ENCODE results near the gene TMEM272. TPM values are rescaled to one million over a fixed set of nuclear protein-coding genes. Genes with fewer than 3 reads are reported as not detected.

TMEM272 gene
- total and polyA plus RNA-seq, 2 donors (not counting 1 experiment from before 2014, with no cell fraction given) = not detected

DNA sequence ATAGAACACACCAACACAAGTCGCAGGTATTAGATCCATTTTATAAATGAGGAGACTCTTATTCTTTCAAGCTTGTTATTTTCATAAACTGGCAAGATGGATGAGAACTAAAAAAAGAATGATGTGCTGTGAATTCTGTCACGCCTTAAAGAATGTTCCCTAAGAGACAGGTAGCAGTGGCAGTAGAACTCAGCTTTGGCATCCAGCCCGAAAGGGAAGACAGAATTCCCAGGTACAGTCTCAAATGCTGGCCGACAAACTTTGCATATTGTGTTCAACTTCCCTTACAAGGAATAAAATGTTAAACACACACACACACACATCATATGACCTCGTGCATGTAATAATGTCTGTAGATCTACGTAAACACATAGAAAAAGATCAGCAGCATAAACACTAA is 3.2 kb downstream of the TMEM272 start:
- H3K4me3 ChIP-seq (ENCODE audit: control extremely low read depth in 1 of 5, extremely low read depth in 1 of 5, insufficient read depth in 1 of 5, low read depth in 2 of 5, low read length in 4 of 5) = no peak overlapping the region
- H3K4me1 ChIP-seq (ENCODE audit: control insufficient read depth in 2 of 2, insufficient read depth in 2 of 2, low read length in 2 of 2) = peaks cover 0 to 6% of the 10 kb centered on the region in 2 donors
- H3K4me2 ChIP-seq (replicated peaks; ENCODE audit: low read depth, low read length, poor library complexity, severe bottlenecking) = no peak overlapping the region
- H3K27ac ChIP-seq (ENCODE audit: low read length in 2 of 2) = no peak overlapping the region
- no peak for DNase-seq
- H3K36me3 ChIP-seq (replicated peaks in 1 of 2; ENCODE audit: control extremely low read depth in 1 of 2, control insufficient read depth in 1 of 2, extremely low read depth in 1 of 2, insufficient read depth in 2 of 2, low read length in 1 of 2) = no peaks in the 10 kb centered on the region
- TF ChIP-seq EZH2 (IDR thresholded peaks at IDR 0.05; ENCODE audit: borderline replicate concordance, insufficient read depth, low read depth, low read length, poor library complexity, severe bottlenecking) = no peak
- TF ChIP-seq, protein P1, sequence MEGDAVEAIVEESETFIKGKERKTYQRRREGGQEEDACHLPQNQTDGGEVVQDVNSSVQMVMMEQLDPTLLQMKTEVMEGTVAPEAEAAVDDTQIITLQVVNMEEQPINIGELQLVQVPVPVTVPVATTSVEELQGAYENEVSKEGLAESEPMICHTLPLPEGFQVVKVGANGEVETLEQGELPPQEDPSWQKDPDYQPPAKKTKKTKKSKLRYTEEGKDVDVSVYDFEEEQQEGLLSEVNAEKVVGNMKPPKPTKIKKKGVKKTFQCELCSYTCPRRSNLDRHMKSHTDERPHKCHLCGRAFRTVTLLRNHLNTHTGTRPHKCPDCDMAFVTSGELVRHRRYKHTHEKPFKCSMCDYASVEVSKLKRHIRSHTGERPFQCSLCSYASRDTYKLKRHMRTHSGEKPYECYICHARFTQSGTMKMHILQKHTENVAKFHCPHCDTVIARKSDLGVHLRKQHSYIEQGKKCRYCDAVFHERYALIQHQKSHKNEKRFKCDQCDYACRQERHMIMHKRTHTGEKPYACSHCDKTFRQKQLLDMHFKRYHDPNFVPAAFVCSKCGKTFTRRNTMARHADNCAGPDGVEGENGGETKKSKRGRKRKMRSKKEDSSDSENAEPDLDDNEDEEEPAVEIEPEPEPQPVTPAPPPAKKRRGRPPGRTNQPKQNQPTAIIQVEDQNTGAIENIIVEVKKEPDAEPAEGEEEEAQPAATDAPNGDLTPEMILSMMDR (IDR thresholded peaks at IDR 0.05) = no peak
- H3K79me2 ChIP-seq (ENCODE audit: control insufficient read depth, insufficient read depth, low read length) = no peaks in the 10 kb centered on the region
- Mint-ChIP-seq H3K27ac (no peak overlapping the region), H3K9me3 (ENCODE audit: insufficient read depth) (no peaks in the 10 kb centered on the region), H3K4me1 (peaks cover 5% of the 10 kb centered on the region), H3K4me3 (no peak overlapping the region), H3K27me3 (peaks cover 16% of the 10 kb centered on the region)
- H3K9ac ChIP-seq (ENCODE audit: low read length) = no peak overlapping the region
- intact Hi-C loops (cut with micrococcal nuclease) = no loop called here
- 80% methylated on average over 1 of the region's 6 CpGs for WGBS (ENCODE audit: insufficient coverage)
- CTCF ChIA-PET = interaction anchor here (2.4 kb wide), 1 partner anchor 26 kb away, joined by 7 read pairs; no protein-coding TSS in a partner anchor
- no peaks in the 10 kb centered on the region for H4K20me1 ChIP-seq (ENCODE audit: control insufficient read depth, insufficient read depth, low read length, poor library complexity, severe bottlenecking)
- no peaks in the 10 kb centered on the region for H3K9me3 ChIP-seq (ENCODE audit: control extremely low read depth in 1 of 3, control insufficient read depth in 2 of 3, insufficient read depth in 1 of 3, low read length in 2 of 3)
- H2AFZ ChIP-seq (ENCODE audit: insufficient read depth, low read depth, low read length, poor library complexity, severe bottlenecking) = no peak overlapping the region
- peaks cover 0 to 11% (median 0%) of the 10 kb centered on the region in 4 experiments for H3K27me3 ChIP-seq (replicated peaks in 1 of 4; ENCODE audit: control extremely low read depth in 1 of 4, control insufficient read depth in 3 of 4, insufficient read depth in 4 of 4, low read length in 3 of 4)
- POLR2A ChIA-PET = no interaction called here
- no peak for ATAC-seq (ENCODE audit: low read depth)

DNA sequence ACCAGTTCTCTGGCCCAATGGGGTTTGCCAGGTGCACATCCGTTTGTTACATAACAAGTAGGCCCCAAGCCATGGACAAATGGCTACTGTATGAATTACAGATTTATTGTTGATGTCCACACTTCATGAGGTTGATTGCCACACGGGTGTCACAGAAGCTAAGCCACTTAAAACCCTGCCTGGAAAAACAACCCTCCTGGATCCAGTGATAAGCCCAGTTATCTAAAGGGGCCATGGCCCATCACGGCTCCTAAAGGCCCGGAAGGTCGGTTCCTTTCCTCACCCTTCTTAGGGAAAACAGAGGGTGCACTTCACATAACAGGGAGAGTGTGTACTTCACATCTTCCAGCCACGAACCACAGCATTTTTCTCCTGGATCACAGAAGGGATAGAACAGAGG is 4.1 kb downstream of the TMEM272 start:
- WGBS (ENCODE audit: insufficient coverage) = 100% methylated on average over 1 of the region's 6 CpGs
- H3K79me2 ChIP-seq (ENCODE audit: control insufficient read depth, insufficient read depth, low read length) = no peaks in the 10 kb centered on the region
- H3K9me3 ChIP-seq (ENCODE audit: control extremely low read depth in 1 of 3, control insufficient read depth in 2 of 3, insufficient read depth in 1 of 3, low read length in 2 of 3) = no peaks in the 10 kb centered on the region
- no peaks in the 10 kb centered on the region for H3K36me3 ChIP-seq (replicated peaks in 1 of 2; ENCODE audit: control extremely low read depth in 1 of 2, control insufficient read depth in 1 of 2, extremely low read depth in 1 of 2, insufficient read depth in 2 of 2, low read length in 1 of 2)
- POLR2A ChIA-PET = no interaction called here
- H3K27ac Mint-ChIP-seq = no peak overlapping the region
- no peak overlapping the region for H3K27ac ChIP-seq (ENCODE audit: low read length in 2 of 2)
- H3K4me1 Mint-ChIP-seq = peaks cover 5% of the 10 kb centered on the region
- CTCF ChIA-PET = interaction anchor here (2.4 kb wide), 1 partner anchor 25 kb away, joined by 7 read pairs; no protein-coding TSS in a partner anchor
- peaks cover 16% of the 10 kb centered on the region for H3K27me3 Mint-ChIP-seq
- ATAC-seq (ENCODE audit: low read depth) (no peak), DNase-seq (no peak)
- no peak overlapping the region for H3K9ac ChIP-seq (ENCODE audit: low read length)
- H2AFZ ChIP-seq (ENCODE audit: insufficient read depth, low read depth, low read length, poor library complexity, severe bottlenecking) = no peak overlapping the region
- no peak for TF ChIP-seq EZH2 (IDR thresholded peaks at IDR 0.05; ENCODE audit: borderline replicate concordance, insufficient read depth, low read depth, low read length, poor library complexity, severe bottlenecking)
- TF ChIP-seq, protein P1 (IDR thresholded peaks at IDR 0.05) = no peak
- H3K27me3 ChIP-seq (replicated peaks in 1 of 4; ENCODE audit: control extremely low read depth in 1 of 4, control insufficient read depth in 3 of 4, insufficient read depth in 4 of 4, low read length in 3 of 4) = peaks cover 0 to 11% (median 0%) of the 10 kb centered on the region in 4 experiments
- no peaks in the 10 kb centered on the region for H3K9me3 Mint-ChIP-seq (ENCODE audit: insufficient read depth)
- H3K4me3 Mint-ChIP-seq = no peak overlapping the region
- H3K4me2 ChIP-seq (replicated peaks; ENCODE audit: low read depth, low read length, poor library complexity, severe bottlenecking) = no peak overlapping the region
- H4K20me1 ChIP-seq (ENCODE audit: control insufficient read depth, insufficient read depth, low read length, poor library complexity, severe bottlenecking) = no peaks in the 10 kb centered on the region
- peaks cover 0 to 6% of the 10 kb centered on the region in 2 donors for H3K4me1 ChIP-seq (ENCODE audit: control insufficient read depth in 2 of 2, insufficient read depth in 2 of 2, low read length in 2 of 2)
- no peak overlapping the region for H3K4me3 ChIP-seq (ENCODE audit: control extremely low read depth in 1 of 5, extremely low read depth in 1 of 5, insufficient read depth in 1 of 5, low read depth in 2 of 5, low read length in 4 of 5)
- intact Hi-C loops (cut with micrococcal nuclease) = no loop called here
